Osteoblast (primary cell): ENCODE results near the gene EPHA10. TPM values are rescaled to one million over a fixed set of nuclear protein-coding genes. Genes with fewer than 3 reads are reported as not detected.
"Not testable (repeated sequence)": the region's sequence is repeated elsewhere in the genome, so short reads cannot be mapped to it uniquely, and the experiment has no call there.

Experiments used
- DNase-seq: peaks from one replicate; pipeline ENCODE4 v3.0.0; 2011; ENCODE audit warnings: low spot score, mixed read lengths; ENCODE audit not compliant: insufficient read length; ENCODE audit errors: missing footprints
- H2AFZ ChIP-seq: 2 replicates; pipeline ENCODE4 v1.6.0; 2011; ENCODE audit warnings: mild to moderate bottlenecking, low read length
- H3K27ac ChIP-seq: 2 replicates; pipeline ENCODE4 v1.5.1; 2011; ENCODE audit warnings: mild to moderate bottlenecking, low read depth, low read length, moderate library complexity
- H3K27me3 ChIP-seq: 2 replicates; pipeline ENCODE4 v1.6.0; 2012; ENCODE audit warnings: mild to moderate bottlenecking, control low read depth, inconsistent platforms, low read length, moderate library complexity; ENCODE audit not compliant: insufficient read depth
- H3K36me3 ChIP-seq: 2 replicates; pipeline ENCODE4 v1.5.1; 2011; ENCODE audit warnings: mild to moderate bottlenecking, low read length, control low read depth, moderate library complexity; ENCODE audit not compliant: insufficient read depth
- H3K4me1 ChIP-seq: 2 replicates; pipeline ENCODE4 v1.5.1; 2011; ENCODE audit warnings: mild to moderate bottlenecking, low read length, control low read depth, moderate library complexity; ENCODE audit not compliant: insufficient read depth
- H3K4me2 ChIP-seq: 2 replicates; pipeline ENCODE4 v1.6.0; 2011; ENCODE audit warnings: mild to moderate bottlenecking, low read length; ENCODE audit not compliant: insufficient read depth
- H3K4me3 ChIP-seq: fragments of 200-600 bp; sonication (generic); 3 replicates; pipeline ENCODE4 v1.5.1; 2012; ENCODE audit warnings: mild to moderate bottlenecking, low read length, inconsistent platforms; ENCODE audit not compliant: insufficient read depth
- H3K79me2 ChIP-seq: 2 replicates; pipeline ENCODE4 v1.6.0; 2012; ENCODE audit warnings: mild to moderate bottlenecking, low read length, control low read depth, inconsistent platforms; ENCODE audit not compliant: insufficient read depth
- H3K9me3 ChIP-seq: 2 replicates; pipeline ENCODE4 v1.5.1; 2011; ENCODE audit warnings: low read depth, low read length, control low read depth
- H4K20me1 ChIP-seq: 2 replicates; pipeline ENCODE4 v1.6.0; 2012; ENCODE audit warnings: mild to moderate bottlenecking, low read length, control low read depth; ENCODE audit not compliant: insufficient read depth
- total RNA-seq: library from RNA; depleted of rRNA; stranded (reverse); fragments of >200 nt; gene quantifications from 2 replicates; pipeline ENCODE4 v1.2.3, GENCODE V29; 2012
- TF ChIP-seq, protein P1 (sequence below): IDR thresholded peaks from 2 replicates; pipeline ENCODE4 v1.5.1; 2011; ENCODE audit warnings: mild to moderate bottlenecking, low read depth, low read length, moderate library complexity; ENCODE audit errors: extremely low read depth

The EPHA10 gene
- total RNA-seq, 1 donor = not detected

DNA sequence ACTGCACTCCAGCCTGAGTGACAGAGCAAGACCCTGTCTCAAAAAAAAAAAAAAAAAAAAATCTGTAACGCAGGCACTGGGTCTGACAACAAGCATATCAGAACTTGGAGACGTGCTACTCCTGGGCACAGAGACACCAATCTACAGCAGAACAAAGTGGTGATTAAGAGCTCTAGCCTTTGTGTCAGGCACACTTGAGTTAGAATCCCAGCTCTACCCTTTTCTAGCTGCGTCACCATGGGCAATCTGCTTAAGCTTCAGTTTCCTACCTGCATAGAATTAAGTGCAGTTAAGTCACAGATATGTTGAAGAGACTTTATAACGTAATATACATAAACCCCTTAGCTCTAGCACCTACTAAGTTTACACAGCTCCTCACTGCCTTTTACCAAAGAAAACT is 76.0 kb downstream of the EPHA10 start:
- H3K36me3 ChIP-seq = peaks cover 25% of the 10 kb centered on the region
- peaks cover 3% of the 10 kb centered on the region for H4K20me1 ChIP-seq
- peak overlapping the region; percentile 67 for H3K27ac ChIP-seq
- no peak for DNase-seq
- H3K4me3 ChIP-seq = peak overlapping the region; percentile 99
- H3K79me2 ChIP-seq = peaks cover 48% of the 10 kb centered on the region
- TF ChIP-seq, protein P1, sequence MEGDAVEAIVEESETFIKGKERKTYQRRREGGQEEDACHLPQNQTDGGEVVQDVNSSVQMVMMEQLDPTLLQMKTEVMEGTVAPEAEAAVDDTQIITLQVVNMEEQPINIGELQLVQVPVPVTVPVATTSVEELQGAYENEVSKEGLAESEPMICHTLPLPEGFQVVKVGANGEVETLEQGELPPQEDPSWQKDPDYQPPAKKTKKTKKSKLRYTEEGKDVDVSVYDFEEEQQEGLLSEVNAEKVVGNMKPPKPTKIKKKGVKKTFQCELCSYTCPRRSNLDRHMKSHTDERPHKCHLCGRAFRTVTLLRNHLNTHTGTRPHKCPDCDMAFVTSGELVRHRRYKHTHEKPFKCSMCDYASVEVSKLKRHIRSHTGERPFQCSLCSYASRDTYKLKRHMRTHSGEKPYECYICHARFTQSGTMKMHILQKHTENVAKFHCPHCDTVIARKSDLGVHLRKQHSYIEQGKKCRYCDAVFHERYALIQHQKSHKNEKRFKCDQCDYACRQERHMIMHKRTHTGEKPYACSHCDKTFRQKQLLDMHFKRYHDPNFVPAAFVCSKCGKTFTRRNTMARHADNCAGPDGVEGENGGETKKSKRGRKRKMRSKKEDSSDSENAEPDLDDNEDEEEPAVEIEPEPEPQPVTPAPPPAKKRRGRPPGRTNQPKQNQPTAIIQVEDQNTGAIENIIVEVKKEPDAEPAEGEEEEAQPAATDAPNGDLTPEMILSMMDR = no peak
- no peaks in the 10 kb centered on the region for H3K9me3 ChIP-seq
- peak overlapping the region; percentile 98 for H3K4me2 ChIP-seq
- peaks cover 17% of the 10 kb centered on the region for H3K4me1 ChIP-seq
- H3K27me3 ChIP-seq = no peaks in the 10 kb centered on the region
- peak overlapping the region; percentile 90 for H2AFZ ChIP-seq

DNA sequence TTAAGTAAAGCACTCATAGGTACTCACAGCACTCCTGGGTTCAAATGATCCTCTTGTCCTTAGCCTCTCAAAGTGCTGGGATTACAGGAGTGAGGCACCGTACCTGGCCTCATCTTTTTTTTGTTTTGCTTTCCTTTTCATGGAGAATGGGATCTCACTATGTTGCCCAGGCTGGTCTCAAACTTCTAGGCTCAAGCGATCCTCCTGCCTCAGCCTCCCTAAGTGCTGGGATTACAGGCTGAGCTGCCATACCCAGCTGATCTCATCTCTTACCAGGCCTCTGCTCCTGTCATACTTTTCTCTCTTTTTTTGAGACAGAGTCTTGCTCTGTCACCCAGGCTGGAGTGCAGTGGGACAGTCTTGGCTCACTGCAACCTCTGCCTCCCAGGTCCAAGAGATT is 77.2 kb downstream of the EPHA10 start:
- not testable (repeated sequence) for H3K9me3 ChIP-seq, H3K4me2 ChIP-seq, H3K4me3 ChIP-seq, H2AFZ ChIP-seq, DNase-seq, H3K27ac ChIP-seq, H4K20me1 ChIP-seq, H3K27me3 ChIP-seq
- Histone ChIP-seq H3K79me2 (peaks cover 36% of the 10 kb centered on the region), H3K4me1 (peaks cover 14% of the 10 kb centered on the region), H3K36me3 (peaks cover 37% of the 10 kb centered on the region)

DNA sequence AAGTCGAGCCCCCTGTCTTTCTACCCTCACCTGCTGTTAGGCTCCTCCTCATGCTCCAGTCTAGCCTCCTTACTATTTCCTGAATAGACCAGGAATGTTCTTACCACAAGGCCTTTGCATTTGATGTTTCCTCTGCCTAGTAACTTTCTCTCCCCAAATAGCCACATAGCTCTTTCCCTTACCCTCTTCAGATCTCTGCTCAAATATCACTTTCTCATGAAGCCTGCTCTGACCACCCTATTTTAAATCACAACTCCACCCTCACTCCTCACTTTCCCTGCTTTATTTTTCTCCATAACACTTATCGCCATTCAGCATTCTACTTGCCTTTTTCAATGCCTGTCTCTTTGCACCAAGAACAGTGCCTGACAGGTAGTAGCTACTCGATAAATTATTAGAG is 79.2 kb downstream of the EPHA10 start:
- Histone ChIP-seq H3K4me2 (no peak overlapping the region), H4K20me1 (peaks cover 5% of the 10 kb centered on the region), H3K27ac (no peak overlapping the region), H3K79me2 (peaks cover 22% of the 10 kb centered on the region), H2AFZ (no peak overlapping the region), H3K27me3 (no peaks in the 10 kb centered on the region), H3K4me1 (peaks cover 8% of the 10 kb centered on the region), H3K4me3 (no peak overlapping the region), H3K9me3 (no peaks in the 10 kb centered on the region), H3K36me3 (peaks cover 46% of the 10 kb centered on the region)
- TF ChIP-seq, protein P1 = no peak
- DNase-seq = no peak

DNA sequence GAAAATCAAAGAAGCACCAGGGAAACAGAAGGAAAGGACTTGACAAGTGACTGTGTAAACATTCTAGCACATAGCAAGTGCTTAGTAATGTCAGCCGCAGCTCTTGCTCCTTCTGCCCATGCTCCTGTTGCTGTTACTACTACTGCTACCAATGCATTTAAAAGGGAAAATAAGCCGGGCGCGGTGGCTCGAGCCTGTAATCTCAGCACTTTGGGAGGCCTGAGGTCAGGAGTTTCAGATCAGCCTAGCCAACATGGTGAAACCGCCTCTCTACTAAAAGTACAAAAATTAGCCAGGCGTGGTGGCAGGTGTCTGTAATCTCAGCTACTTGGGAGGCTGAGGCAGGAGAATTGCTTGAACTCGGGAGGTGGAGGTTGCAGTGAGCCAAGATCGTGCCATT is 80.7 kb downstream of the EPHA10 start:
- not testable (repeated sequence) for H3K9me3 ChIP-seq, H3K27ac ChIP-seq, H3K4me2 ChIP-seq, H3K4me3 ChIP-seq, DNase-seq, H4K20me1 ChIP-seq, H2AFZ ChIP-seq, H3K4me1 ChIP-seq, H3K27me3 ChIP-seq
- peaks cover 46% of the 10 kb centered on the region for H3K36me3 ChIP-seq
- peaks cover 15% of the 10 kb centered on the region for H3K79me2 ChIP-seq

DNA sequence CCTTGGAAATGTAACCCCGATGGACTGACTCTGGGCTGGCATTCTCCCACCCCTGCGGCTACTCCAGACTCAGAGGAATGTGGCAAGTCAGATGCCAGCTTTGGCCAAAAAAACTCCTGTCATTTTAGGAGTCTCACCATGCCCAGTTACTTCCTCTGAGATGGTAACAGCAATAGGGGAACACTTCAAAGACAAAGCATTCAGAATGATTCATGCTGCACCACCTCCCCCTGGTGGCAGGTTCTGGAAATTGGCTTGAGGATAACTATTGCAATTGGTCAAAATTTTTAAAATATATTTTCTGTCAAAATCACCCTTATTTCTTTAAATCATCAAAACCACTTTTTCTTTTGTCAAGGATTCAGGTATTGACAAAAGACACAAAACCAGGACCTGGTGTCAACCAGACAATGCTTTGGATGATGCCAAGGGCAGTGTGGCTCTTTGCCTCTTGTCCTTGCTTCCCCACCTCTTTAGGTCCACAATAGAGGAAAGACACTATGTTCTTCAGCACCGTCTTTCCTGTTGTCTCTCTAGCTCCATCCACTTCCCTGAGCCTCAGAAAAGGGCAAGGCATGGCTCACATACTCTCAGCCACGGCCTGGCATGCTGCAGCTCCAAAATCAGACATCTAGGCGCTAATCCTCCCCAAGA is 82.5 kb downstream of the EPHA10 start:
- no peak overlapping the region for H2AFZ ChIP-seq
- TF ChIP-seq, protein P1 = peak; percentile 93

More for the DNA sequence above, 82.5 kb downstream of the EPHA10 start:
- H3K27me3 ChIP-seq = no peaks in the 10 kb centered on the region
- no peak overlapping the region for H3K27ac ChIP-seq
- H3K36me3 ChIP-seq = peaks cover 41% of the 10 kb centered on the region
- no peak overlapping the region for H3K4me3 ChIP-seq
- DNase-seq = peak; percentile 84
- no peaks in the 10 kb centered on the region for H3K4me1 ChIP-seq
- no peak overlapping the region for H3K4me2 ChIP-seq
- H3K9me3 ChIP-seq = no peaks in the 10 kb centered on the region
- H4K20me1 ChIP-seq = peaks cover 5% of the 10 kb centered on the region
- H3K79me2 ChIP-seq = no peaks in the 10 kb centered on the region
